Measurements from ENCODE around the gene SPDYE3.
A peak's percentile ranks its signal among the peaks of the same experiment; 100 is the strongest.
"Not testable (repeated sequence)": the region's sequence is repeated elsewhere in the genome, so short reads cannot be mapped to it uniquely, and the experiment has no call there.

SPDYE3 gene

GRCh38 chr7:100287191-100287969 is 20.1 kb upstream of the SPDYE3 start:
- not testable (repeated sequence) for DNase-seq (ENCODE audit: low read depth in 2 of 3, low spot score in 1 of 3)

- DNase-seq (ENCODE audit: low read depth in 2 of 3, low spot score in 1 of 3) = not testable (repeated sequence)
Observed at GRCh38 chr7:100288258-100288657, 19.2 kb upstream of the SPDYE3 start.

GRCh38 chr7:100292162-100292561 is 15.3 kb upstream of the SPDYE3 start:
- DNase-seq (ENCODE audit: low read depth in 2 of 3, low spot score in 1 of 3) = not testable (repeated sequence)

DNA sequence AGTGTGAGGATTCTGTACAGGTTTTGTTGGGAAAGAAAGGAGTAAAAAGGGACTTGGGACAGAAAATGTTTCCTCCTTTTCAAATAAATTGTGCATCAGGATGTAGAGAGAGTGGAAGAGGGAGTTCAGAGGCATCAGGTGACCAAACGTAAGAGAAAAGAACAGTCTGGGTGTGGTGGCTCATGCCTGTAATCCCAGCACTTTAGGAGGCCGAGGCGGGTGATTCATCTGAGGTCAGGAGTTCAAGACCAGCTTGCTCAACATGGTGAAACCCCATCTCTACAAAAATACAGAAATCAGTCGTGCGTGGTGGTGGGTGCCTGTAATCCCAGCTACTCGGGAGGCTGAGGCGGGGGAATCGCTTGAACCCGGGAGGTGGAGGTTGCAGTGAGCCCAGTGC is 12.2 kb upstream of the SPDYE3 start:
- not testable (repeated sequence) for DNase-seq (ENCODE audit: low read depth in 2 of 3, low spot score in 1 of 3)

- DNase-seq (ENCODE audit: low read depth in 2 of 3, low spot score in 1 of 3) = not testable (repeated sequence)
Observed at GRCh38 chr7:100297852-100298631, 9.5 kb upstream of the SPDYE3 start.

DNA sequence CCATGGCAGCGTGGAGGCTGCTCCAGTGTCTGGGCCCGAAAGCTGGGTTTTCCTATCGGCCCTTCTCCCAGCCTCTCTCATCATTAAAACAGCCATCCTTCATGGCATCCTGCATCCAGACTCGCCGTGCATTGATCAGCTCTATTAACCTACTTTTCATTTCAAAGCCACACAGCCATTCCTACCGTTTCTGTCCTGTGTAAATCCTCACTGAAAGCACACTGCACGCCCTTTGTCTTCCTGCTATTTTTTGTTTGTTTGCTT is 8.9 kb upstream of the SPDYE3 start:
- not testable (repeated sequence) for DNase-seq (ENCODE audit: low read depth in 2 of 3, low spot score in 1 of 3)

DNA sequence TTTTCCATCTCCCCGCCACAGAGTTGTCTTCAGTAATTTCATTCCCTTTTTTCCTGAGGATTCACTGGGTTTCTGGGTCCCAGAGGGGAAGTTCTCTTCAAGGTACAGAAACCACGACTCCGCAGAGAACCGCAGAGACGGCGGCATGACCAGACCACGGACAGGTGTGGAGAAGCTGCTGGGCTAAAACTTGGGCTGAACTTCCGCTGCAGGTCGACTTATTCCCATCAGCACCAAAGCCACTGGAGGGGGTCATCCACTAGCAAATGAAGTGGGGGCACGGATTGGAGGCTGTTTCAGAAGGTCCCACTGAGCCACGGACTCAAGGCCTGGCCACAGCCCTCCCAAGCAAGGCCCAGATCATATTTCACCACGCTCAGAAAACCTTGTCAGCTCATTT is 3.0 kb upstream of the SPDYE3 start:
- not testable (repeated sequence) for DNase-seq (ENCODE audit: low read depth in 2 of 3, low spot score in 1 of 3)

DNA sequence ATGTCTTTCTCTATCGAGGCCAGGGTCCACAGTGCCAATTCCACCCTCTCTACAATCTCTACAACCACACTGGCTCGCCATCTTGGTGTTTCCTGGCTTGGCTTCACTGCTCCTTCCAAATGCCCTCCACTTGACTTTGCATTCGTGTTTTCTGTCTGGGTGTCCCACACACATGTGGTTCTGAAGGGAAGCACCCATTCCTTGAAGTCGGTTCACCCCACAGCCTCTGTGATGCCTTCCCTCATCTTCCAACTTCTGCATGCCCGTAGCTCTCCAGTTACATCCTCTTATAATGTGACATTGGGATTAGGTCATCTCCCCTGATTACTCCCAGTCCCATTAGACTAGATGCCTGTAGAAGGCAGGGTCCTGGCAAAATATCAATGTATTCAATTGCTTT is 10.8 kb downstream of the SPDYE3 start:
- not testable (repeated sequence) for DNase-seq (ENCODE audit: low read depth in 2 of 3, low spot score in 1 of 3)

GRCh38 chr7:100321648-100322047 is 14.1 kb downstream of the SPDYE3 start:
- DNase-seq (ENCODE audit: low read depth in 2 of 3, low spot score in 1 of 3) = not testable (repeated sequence)

DNA sequence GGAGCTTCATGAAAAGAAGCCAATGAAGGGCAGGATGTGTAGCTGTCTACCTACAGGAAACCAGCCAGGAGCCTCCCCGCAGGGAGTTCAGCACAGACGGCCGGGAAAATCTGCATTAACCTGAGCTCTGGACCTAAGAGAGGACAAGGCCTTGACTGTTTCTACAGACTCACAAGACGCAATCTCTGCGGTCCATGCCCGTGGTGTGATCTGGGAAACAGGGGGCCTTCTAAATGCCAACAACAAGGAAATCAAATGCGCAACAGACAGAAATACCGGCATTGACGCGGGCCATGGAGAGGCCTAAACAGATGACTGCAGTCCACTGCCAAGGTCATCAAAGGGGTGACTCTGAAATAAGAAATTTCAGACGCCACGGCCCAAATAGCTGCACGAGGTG is 16.7 kb downstream of the SPDYE3 start:
- not testable (repeated sequence) for DNase-seq (ENCODE audit: low read depth in 2 of 3, low spot score in 1 of 3)

GRCh38 chr7:100325671-100326070 is 18.2 kb downstream of the SPDYE3 start:
- not testable (repeated sequence) for DNase-seq (ENCODE audit: low read depth in 2 of 3, low spot score in 1 of 3)

- DNase-seq (ENCODE audit: low read depth in 2 of 3, low spot score in 1 of 3) = not testable (repeated sequence)
Observed at GRCh38 chr7:100326914-100327313, 19.4 kb downstream of the SPDYE3 start.

- peak; percentile 69 to 83 (median 81) for DNase-seq (ENCODE audit: low read depth in 2 of 3, low spot score in 1 of 3)
Observed at GRCh38 chr7:100335566-100336466, 28.3 kb downstream of the SPDYE3 start.

DNA sequence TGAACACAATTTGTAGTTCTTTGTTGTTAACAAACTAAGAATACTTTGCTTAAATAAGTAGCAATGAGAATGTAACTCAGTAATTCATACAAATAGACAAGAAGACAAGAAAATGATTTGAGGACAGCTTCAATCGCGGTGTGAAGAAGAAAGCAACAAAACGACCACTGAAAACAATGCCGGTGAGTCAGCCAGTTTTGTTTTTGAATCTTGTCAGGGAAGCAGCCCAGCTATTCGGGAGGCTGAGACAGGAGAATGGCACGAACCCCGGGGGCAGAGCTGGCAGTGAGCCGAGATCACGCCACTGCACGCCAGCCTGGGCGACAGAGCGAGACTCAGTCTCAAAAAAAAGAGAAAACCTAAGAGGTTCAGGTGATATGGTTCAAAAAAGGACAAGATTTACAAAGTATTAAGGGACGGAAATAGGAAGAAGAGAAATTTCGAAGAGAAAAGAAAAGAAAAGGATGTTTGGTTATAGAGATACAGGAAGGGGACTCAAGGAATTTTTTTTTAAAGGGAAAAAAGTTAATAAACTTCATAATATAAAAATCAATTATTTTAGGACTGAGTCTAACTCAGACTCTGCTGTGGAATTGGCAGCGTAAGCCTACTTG is 30.7 kb downstream of the SPDYE3 start:
- DNase-seq (ENCODE audit: low read depth in 2 of 3, low spot score in 1 of 3) = not testable (repeated sequence)

- not testable (repeated sequence) for DNase-seq (ENCODE audit: low read depth in 2 of 3, low spot score in 1 of 3)
Observed at GRCh38 chr7:100341286-100341685, 33.8 kb downstream of the SPDYE3 start.

GRCh38 chr7:100342765-100343164 is 35.3 kb downstream of the SPDYE3 start:
- no peak for DNase-seq (ENCODE audit: low read depth in 2 of 3, low spot score in 1 of 3)

- not testable (repeated sequence) for DNase-seq (ENCODE audit: low read depth in 2 of 3, low spot score in 1 of 3)
Observed at GRCh38 chr7:100344124-100344559, 36.6 kb downstream of the SPDYE3 start.

DNA sequence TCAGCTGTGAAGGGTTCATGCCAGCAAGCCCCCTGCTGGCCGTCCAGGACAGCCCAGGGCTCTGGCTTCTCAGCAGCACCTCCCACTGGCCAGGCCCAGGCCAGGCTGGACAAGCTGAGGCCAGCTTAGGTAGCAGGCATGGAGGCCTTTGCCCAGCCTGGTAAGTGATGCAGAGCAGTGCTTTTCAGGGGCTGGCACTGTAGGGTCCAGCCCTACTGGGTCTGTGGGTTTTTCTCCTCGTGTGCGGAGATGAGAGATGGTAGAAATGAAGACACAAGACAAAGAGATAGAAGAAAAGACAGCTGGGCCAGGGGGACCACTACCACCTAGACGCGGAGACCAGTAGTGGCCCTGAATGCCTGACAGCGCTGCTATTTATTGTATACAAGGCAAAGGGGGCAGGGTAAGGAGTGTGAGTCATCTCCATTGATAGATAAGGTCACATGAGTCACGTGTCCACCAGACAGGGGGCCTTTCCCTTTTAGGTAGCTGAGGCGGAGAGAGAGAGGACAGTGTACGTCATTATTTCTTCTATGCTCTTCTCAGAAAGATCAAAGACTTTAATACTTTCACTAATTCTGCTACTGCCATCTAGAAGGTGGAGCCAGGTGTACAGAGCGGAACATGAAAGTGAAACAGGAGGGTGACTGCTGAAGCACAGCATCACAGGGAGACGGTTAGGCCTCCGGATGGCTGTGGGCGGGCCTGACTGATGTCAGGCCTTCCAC is 37.2 kb downstream of the SPDYE3 start:
- DNase-seq (ENCODE audit: low read depth in 2 of 3, low spot score in 1 of 3) = peak; percentile 57 to 74 (median 66)

DNA sequence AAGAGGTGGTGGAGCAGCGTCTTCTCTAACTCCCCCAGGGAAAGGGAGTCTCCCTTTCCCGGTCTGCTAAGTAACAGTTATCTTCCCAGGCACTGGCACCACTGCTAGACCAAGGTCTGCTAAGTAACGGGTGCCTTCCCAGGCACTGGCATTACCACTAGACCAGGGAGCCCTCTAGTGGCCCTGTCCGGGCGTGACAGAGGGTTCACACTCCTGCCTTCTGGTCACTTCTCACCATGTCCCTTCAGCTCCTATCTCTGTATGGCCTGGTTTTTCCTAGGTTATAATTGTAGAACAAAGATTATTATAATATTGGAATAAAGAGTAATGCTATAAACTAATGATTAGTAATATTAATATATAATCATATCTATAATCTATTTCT is 37.8 kb downstream of the SPDYE3 start:
- peak; percentile 38 to 54 (median 44) for DNase-seq (ENCODE audit: low read depth in 2 of 3, low spot score in 1 of 3)

DNA sequence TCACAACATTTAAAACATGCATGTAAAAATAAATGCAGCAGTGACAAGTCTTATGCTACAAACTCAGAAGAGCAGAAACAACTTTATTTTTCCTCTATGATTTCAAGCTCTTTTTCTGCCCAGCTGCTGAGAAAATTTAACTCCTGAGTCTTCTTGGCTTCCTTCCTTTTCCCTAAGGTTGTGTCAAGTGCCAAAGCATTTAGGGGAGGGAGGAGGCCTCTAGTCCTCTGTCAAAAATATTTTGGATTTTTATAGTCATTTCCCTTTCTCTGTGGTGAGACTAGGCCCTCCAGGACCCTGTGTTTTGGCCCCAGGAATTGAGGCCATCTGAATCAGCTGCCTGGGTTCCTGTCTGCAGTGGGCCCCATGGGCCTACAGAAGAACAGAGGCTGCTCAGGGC is 39.4 kb downstream of the SPDYE3 start:
- DNase-seq (ENCODE audit: low read depth in 2 of 3, low spot score in 1 of 3) = no peak

Measured in stimulated activated CD4-positive, alpha-beta T cell treated with anti-CD3 and anti-CD28 coated beads, Interleukin-12 subunit alpha, Interleukin-12 subunit beta, amount 100 ng/mL, for 48 hours (primary cell).